GM12878 (cell line): Measurements from ENCODE around the gene PRDM16.

ENCODE experiments used
- CTCF ChIP-seq, 3 experiments: IDR thresholded peaks in 2 of 3; conservative IDR thresholded peaks in 1 of 3; 2 replicates each; pipeline ENCODE4 v1.5.1; 2011; ENCODE audit warnings: low read depth in 3 of 3, low read length in 3 of 3, mild to moderate bottlenecking in 3 of 3, control low read depth in 2 of 3, moderate library complexity in 2 of 3, inconsistent platforms in 1 of 3, mixed read lengths in 1 of 3; ENCODE audit not compliant: control insufficient read depth in 2 of 3, insufficient read depth in 1 of 3; ENCODE audit errors: extremely low read depth in 1 of 3
- POLR2A ChIP-seq: IDR thresholded peaks from 2 replicates; pipeline ENCODE4 v1.6.1; 2011; ENCODE audit warnings: low read depth, mild to moderate bottlenecking, low read length
- POLR2AphosphoS5 ChIP-seq: IDR thresholded peaks from 2 replicates; pipeline ENCODE4 v1.6.1; 2011; ENCODE audit warnings: mild to moderate bottlenecking, low read length, inconsistent platforms
- SUPT20H ChIP-seq: IDR thresholded peaks from 2 replicates; pipeline ENCODE4 v1.6.1; 2011; ENCODE audit warnings: low read depth, mild to moderate bottlenecking, low read length, moderate library complexity, borderline replicate concordance; ENCODE audit not compliant: control insufficient read depth

GRCh38 chr1:3205815-3206214 is 136.8 kb downstream of the PRDM16 start:
- TF ChIP-seq CTCF (IDR thresholded peaks at IDR 0.05 in 2 of 3, conservative IDR thresholded peaks at IDR 0.05 in 1 of 3; ENCODE audit: control insufficient read depth in 2 of 3, extremely low read depth in 1 of 3, insufficient read depth in 1 of 3, low read depth in 3 of 3, low read length in 3 of 3) (no peak), POLR2A (no peak), SUPT20H (no peak), POLR2AphosphoS5 (no peak)
